Activated CD4-positive, alpha-beta T cell treated with anti-CD3 and anti-CD28 coated beads for 24 hours (primary cell): Measurements from ENCODE around the gene SUPT3H.

Source experiments
- DNase-seq, 2 donors: peaks; one replicate each; pipeline ENCODE4 v3.0.0-alpha.2; 2020; ENCODE audit warnings: low read depth in 2 of 2

Gene SUPT3H

DNA sequence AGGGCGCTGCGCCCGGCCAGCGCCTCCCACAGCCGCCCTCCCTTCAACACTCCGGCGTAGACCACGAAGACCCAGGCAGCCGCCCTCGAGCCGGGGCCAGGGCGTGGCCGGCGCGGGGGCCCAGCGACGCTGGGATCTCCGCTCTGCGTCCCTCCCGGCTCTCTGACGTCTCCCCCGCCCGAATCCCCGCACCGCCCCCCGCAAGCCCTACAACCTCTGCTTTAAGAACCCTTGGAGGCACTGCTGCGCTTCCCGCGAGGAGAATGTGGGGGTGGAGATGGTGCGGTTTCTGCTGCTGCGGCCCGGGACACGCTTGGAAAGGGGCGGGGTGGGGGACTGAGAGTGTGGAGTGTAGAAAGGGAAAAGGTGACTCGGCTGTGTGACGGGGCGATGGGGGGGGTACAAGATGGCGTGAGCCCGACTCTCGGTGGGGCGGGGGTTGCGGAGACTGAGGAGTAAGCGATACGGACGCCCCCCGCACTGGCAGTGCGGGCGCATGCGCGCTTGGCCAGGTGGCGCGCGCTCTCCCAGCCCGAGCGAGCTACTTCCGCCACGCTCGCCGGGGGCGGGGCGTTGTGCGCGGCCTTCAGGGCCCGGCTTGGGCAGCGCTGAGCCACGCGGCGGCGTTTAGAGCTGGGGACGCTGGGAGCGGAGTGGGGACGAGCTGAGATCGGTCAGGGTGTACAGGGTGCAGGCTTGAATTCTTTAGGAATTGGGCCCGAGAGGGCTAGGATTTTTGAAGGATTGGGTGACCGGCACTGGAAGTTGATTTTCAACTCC is at the start of gene SUPT3H:
Gene SUPT3H, minus strand, starts transcription at position 381 of the 780 bp plus-strand sequence.
- DNase-seq, result peak; percentile 89 to 95

- no peak for DNase-seq
Measured at GRCh38 chr6:45426251-45426650, 48.5 kb upstream of the SUPT3H start.

GRCh38 chr6:45424451-45424861 is 46.7 kb upstream of the SUPT3H start:
- DNase-seq, result peak in 1 of 2 donors; percentile 18

DNA sequence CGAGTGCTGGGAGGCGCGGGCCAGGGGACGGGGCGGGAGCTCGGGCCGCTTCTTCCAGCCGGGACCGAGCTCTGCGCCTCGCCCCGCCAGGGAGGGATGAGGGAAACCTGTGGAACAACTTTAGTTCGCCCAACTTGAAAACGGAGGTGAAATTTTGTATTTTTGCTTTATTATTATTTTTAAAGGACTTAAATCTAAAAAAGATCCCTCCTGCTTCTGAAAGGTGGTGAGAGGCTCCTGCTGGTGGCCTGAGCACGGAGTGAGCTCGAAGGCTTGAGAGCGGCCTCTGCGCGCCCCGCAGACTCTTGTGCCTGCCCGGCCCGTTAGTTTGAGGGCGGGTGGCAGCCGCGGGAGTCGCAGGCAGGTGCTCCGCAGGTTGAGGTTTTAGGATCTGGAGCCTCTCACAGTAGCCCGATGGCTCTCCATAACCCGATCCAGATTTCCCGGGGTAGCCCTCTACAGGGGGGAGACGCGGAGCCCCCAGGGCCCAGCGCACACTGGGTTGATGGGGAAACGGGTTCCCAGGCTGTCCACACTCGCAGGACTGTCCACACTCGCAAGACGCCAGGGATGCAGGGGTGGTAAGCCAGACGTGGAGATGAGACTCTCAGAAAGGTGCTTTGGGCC is 46.2 kb upstream of the SUPT3H start:
- DNase-seq, result no peak

DNA sequence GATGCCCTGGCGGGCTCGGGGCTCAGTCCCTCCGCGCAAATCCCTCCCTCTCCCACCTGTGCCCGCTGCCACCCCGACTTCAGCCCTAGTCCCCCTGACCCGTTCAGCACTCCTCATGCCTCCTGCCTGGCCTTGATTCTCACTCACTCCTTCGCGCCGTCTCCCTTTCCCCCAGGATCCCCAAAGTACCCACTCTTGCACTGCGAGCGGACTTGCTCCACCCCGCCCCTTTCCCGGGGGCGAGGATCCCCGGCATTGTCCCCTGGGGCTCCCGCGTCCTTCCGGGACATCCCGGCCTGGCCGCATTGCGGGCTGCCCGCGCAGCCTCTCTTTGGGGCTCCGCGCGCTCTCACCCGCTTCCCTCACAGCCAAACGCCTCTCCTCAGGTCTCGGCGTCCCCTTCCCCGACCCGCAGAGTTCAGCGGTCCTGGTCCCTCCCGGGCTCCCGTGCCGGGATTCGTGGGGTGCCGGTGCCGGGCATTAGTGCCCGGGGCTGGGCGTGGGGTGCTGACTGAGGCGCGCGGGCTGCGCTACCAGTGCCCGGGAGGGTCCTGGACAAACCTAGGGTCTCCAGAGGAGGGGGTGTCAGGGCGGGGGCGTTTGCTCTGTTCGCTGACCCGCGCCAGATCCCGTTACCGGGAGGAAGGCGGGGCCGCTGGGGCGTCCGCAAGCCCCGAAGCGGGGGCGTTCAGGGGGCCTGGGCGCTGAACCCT is 45.5 kb upstream of the SUPT3H start:
- DNase-seq, result peak in 1 of 2 donors; percentile 17

DNA sequence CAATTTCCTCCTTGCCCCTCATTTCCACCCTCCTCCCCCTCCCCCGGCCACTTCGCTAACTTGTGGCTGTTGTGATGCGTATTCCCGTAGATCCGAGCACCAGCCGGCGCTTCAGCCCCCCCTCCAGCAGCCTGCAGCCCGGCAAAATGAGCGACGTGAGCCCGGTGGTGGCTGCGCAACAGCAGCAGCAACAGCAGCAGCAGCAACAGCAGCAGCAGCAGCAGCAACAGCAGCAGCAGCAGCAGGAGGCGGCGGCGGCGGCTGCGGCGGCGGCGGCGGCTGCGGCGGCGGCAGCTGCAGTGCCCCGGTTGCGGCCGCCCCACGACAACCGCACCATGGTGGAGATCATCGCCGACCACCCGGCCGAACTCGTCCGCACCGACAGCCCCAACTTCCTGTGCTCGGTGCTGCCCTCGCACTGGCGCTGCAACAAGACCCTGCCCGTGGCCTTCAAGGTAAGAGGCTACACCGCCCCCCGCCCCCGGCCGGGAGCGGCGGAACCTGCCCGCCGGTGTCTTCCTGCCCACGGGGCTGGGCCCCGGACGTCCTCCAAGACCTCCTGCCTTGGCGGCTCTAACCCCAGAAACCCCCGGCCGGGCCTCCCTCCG is 44.9 kb upstream of the SUPT3H start:
- DNase-seq, result peak; percentile 40 to 43

DNA sequence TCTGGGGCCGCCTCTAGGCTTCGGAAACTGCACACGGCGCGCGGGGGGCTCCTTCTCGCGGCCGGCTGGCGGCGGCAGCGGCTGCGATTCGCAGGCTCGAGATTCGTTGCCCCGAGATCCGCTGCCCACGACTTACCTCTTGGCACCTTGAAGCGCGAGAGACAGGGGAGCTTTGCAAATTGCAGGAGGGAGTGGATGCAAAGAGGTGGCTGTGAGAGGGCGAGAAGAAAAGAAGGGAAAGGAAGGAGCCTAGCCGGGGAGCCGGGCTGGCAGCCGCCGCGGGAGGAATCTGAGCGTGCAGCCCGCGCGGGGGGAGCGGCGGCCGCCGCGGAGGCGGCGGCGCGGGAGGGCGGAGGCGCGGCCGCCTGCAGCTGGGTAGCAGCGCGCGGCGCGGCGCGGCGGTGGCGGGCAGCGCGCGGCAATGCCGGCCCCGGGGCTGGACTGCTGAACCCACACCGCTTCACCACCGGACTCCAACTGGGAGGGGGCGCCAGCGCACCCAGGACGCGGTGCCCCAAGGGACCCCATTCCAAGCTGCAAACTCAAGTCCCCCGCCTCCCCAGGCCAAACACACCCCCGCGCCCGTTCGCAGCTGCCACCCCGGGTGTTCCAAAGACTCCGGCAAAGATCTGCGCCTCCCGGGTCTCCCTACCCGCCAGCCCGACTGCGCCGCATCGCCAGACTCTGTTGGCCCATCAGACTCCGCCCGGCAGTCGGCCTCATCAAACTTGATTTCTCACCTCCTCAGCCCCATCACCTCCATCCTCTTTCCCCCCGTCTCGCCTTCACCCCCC is 44.2 kb upstream of the SUPT3H start:
- peak; percentile 33 to 37 for DNase-seq

GRCh38 chr6:45420909-45421708 is 43.4 kb upstream of the SUPT3H start:
- peak in 1 of 2 donors; percentile 41 for DNase-seq

DNA sequence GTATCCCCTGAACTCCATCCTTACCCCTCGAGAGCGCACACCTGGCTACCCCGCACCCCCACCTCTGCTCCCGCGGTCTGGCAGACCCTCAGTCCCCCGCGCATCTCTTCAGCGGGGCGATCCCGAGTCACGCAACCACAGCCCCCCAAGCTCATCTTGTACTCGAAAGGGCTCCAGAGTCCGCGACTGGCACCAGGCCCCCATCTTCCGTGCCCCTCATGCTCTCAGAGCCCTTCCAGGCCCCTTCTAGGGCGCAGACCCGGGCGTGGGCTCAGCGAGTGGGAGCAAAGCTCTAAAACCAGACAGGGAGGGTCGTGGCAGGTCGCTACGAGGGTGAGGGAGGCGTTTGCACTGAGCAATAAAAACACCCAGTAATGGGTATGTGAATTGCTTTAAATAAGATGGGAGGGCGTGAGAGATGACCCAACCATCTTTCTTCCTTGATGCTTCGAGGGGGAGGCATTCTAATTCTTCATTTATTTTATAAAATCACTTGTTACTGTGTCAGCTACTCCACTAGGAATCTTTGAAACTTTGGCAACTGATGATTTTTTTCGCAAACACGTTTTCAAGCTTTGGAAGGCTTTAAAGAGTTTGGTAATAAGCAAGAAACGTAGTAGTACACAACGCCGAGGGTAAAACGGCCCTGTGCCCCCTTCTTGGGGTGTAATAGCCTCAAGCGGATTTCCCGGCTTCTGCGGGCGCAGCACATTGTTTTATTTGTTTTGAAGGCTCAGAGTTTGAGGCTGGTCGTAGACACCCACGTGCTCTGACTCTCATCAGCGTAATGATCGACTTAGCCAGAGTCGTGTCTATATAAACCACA is 42.6 kb upstream of the SUPT3H start:
- peak in 1 of 2 donors; percentile 33 for DNase-seq

- DNase-seq, result peak; percentile 44 to 51
Measured at GRCh38 chr6:45419571-45420082, 41.9 kb upstream of the SUPT3H start.

GRCh38 chr6:45417436-45417835 is 39.7 kb upstream of the SUPT3H start:
- no peak for DNase-seq

DNA sequence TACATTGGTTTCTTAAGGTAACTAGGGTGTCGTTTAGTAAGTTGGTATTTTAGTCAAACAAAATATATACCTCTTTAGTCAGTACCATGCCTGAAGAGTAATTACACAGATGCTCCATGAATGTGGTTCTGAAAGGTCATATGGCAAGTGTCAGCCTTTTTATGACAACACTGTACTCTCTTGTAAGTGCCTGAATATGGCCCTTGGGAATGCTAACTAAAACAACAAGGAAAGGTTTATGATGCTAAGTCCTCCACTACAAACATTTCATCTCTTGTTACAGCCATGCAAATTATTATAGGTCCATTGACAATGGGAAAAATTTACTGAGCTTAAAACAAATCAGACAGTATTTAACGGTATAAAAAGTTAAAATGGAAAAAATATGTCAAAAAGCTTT is 39.0 kb upstream of the SUPT3H start:
- no peak for DNase-seq

DNA sequence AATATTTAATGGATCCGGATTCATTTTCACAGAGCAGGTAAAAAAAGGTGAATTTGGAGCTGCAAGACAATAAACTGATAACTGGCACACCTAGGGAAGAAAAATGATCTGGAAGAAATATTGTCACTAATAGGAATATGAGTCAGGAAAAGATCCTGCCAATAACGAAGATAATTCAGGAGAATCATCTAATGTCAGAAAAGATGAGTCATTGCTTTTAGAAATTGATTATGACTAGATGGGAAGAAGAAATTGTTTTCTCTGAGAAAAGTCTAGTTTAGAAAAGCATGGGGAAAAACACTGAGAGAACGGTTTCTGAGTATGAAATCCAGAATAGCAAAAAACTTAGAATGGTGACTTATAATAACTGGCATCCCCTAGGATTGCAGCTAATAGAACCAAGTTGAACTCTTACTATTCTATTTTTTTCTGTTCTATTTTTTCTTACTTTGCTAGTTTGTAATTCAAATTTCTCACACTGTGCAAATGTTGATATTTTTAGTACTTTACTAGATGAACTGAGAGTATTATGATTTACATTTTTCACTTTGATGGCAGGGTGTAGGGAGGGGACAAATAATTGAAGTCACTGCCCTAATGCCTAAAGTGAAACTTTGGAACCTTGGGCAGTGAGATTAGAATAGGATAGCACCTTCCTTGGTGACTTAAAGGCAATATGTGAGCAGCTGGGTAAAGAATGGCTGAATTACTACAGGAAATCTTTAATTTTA is 38.2 kb upstream of the SUPT3H start:
- no peak for DNase-seq

DNA sequence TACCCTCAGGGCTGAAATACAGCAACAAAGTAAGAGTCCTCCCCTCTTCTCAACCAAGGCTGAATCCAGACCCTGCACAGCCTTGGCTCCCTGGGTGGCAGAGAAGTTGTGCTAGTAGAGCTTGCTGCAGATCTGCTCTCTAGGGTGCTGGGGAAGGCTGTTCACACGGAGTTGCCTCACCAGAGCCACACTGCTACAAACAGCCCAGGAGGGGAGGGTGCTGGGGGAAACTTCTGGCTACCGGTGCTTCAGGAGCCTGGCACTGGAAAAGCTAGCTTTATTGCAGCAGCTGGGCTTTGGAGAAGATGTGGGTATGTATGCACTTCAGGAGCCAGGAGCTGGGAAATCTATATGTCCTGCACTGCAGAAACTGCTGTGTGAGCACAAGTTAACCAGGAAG is 37.6 kb upstream of the SUPT3H start:
- no peak for DNase-seq

DNA sequence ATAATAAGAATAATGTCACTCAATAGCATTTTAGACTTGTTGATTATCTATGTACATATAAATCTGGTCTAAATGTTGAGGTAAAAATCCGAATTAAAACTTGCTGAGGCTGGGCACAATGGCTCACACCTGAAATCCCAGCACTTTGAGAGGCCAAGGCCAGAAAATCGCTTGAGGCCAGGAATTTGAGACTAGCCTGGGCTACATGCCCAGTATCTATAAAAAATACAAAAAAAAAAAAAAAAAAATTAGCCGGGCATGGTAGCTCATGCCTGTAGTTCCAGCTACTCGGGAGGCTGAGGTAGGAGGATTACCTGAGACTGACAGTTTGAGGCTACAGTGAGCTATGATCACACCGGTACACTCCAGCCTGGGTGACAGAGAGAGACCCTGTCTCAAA is 34.2 kb upstream of the SUPT3H start:
- no peak for DNase-seq

DNA sequence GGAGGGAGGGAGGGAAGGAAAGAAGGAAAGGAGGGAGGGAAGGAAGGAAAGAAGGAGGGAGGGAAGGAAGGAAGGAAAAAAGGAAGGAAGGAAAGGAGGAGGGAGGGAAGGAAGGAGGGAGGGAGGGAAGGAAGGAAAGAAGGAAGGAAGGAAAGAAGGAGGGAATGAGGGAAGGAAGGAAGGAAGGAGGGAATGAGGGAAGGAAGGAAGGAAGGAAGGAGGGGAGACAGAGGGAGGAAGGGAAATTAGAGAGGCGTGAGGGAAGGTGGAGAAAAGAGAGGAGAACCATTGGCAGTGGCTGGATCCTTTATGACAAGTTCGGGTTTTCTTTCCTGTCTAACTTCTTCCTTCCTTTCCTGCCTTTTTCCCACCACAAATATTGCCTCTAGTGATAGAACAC is 22.3 kb upstream of the SUPT3H start:
- DNase-seq, result no peak

DNA sequence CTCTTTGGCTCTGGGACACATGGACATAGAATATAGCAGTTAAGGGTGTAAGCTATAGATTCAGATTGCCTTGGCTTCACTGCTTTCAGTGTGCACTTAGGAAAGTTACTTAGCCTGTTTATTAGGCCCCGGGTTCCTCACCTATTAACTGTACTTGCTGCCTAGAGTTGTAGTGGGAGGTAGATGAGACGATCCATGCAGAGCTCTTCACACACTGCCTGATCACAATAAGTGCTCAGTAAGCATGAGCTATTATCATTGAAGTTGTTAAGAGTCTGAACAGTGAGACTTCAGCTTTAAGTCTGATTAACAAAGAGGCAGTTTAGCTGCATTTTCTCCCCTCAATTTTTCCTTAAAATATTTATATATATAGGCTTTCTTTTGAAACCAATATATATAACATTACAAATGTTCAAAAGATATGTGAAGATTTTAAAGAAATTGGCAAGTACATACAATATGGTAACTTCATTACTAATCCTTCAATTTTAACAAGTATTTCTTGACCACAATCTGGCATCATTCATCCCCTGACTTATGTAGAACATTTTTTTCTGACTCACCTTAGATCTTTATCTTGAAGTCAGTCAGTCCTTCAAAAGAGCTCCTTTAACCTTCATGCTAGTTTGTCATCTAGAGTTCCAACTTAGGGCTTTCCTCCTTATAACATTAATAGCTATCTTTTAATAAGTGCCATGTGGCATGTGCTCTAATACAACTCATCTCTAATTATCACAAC is 20.5 kb upstream of the SUPT3H start:
- no peak for DNase-seq

DNA sequence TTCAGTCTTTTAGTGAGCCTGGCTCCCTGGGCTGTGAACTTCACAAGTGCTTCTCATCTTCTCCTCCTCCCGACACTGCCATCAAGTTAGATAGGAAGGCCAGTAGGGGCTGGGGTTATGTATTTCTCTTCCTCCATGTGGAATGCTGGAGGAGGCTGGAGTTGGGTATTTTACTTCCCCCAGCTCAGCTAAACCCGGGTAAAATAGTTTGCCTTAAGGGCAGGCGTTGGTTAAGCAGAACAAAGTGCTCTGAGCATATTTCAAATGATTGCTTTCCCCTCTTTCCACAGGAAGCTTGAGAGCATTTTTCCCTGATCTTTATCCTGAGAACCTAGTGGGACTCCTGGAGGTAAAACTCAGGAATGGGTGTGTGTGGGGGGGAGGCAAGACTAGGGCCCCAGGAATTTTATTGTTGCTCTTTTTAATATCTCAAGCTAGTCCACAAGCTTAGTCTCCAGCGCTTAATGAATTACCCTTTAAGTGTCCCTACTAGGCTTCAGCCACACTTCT is 16.9 kb upstream of the SUPT3H start:
- DNase-seq, result no peak
